Osteocyte (in vitro differentiated cells): Measurements from ENCODE around the gene KCTD12. TPM values are rescaled to one million over a fixed set of nuclear protein-coding genes. Genes with fewer than 3 reads are reported as not detected.

Experiments
- DNase-seq: peaks from one replicate; pipeline ENCODE4 v3.0.0; 2021; ENCODE audit warnings: mixed read lengths; ENCODE audit not compliant: unreplicated experiment; ENCODE audit errors: extremely low spot score
- H3K27ac Mint-ChIP-seq: one replicate; pipeline ENCODE4 v1.8.0; 2021; ENCODE audit warnings: mild to moderate bottlenecking, mixed read lengths; ENCODE audit not compliant: unreplicated experiment
- H3K27me3 Mint-ChIP-seq: one replicate; pipeline ENCODE4 v1.8.0; 2021; ENCODE audit warnings: mixed read lengths; ENCODE audit not compliant: unreplicated experiment
- H3K36me3 Mint-ChIP-seq: one replicate; pipeline ENCODE4 v1.8.0; 2021; ENCODE audit warnings: mixed read lengths; ENCODE audit not compliant: unreplicated experiment
- H3K4me1 Mint-ChIP-seq: one replicate; pipeline ENCODE4 v1.8.0; 2021; ENCODE audit warnings: mixed read lengths; ENCODE audit not compliant: unreplicated experiment
- H3K4me3 Mint-ChIP-seq: one replicate; pipeline ENCODE4 v1.8.0; 2021; ENCODE audit warnings: mild to moderate bottlenecking, moderate library complexity, mixed read lengths; ENCODE audit not compliant: unreplicated experiment
- H3K9me3 Mint-ChIP-seq: one replicate; pipeline ENCODE4 v1.8.0; 2021; ENCODE audit warnings: mixed read lengths; ENCODE audit not compliant: unreplicated experiment
- CTCF ChIP-seq: fragments of 200-600 bp; sonication (generic); IDR thresholded peaks from 2 replicates; pipeline ENCODE4 v1.5.0; 2021; ENCODE audit warnings: antibody characterized with exemption, mild to moderate bottlenecking, moderate library complexity
- total RNA-seq: library from RNA; stranded (reverse); gene quantifications from 2 replicates; pipeline ENCODE4 v1.2.1, GENCODE V29; 2021

The KCTD12 gene
- total RNA-seq, 1 donor from 2014 or later = 36.3 TPM

- Mint-ChIP-seq H3K4me3 (peak overlapping the region; percentile 83), H3K9me3 (no peaks in the 10 kb centered on the region), H3K27me3 (peaks cover 55% of the 10 kb centered on the region), H3K4me1 (peaks cover 20% of the 10 kb centered on the region), H3K27ac (no peak overlapping the region), H3K36me3 (peaks cover 3% of the 10 kb centered on the region)
- no peak for TF ChIP-seq CTCF
- no peak for DNase-seq
These were observed 915 bp upstream of the KCTD12 start for GRCh38 chr13:76887076-76887563.

- no peak for TF ChIP-seq CTCF
- no peaks in the 10 kb centered on the region for H3K9me3 Mint-ChIP-seq
- peaks cover 20% of the 10 kb centered on the region for H3K4me1 Mint-ChIP-seq
- no peak overlapping the region for H3K27ac Mint-ChIP-seq
- peaks cover 61% of the 10 kb centered on the region for H3K27me3 Mint-ChIP-seq
- no peak for DNase-seq
- peaks cover 3% of the 10 kb centered on the region for H3K36me3 Mint-ChIP-seq
- peak overlapping the region; percentile 69 for H3K4me3 Mint-ChIP-seq
These were observed 257 bp downstream of the KCTD12 start for GRCh38 chr13:76886005-76886291.

GRCh38 chr13:76885203-76886004 lies 801 bp downstream of the KCTD12 start:
- H3K9me3 Mint-ChIP-seq = no peaks in the 10 kb centered on the region
- peak overlapping the region; percentile 38 for H3K27ac Mint-ChIP-seq
- peak; percentile 52 for TF ChIP-seq CTCF
- H3K36me3 Mint-ChIP-seq = peaks cover 3% of the 10 kb centered on the region
- peaks cover 60% of the 10 kb centered on the region for H3K27me3 Mint-ChIP-seq
- peaks cover 20% of the 10 kb centered on the region for H3K4me1 Mint-ChIP-seq
- peak overlapping the region; percentile 75 for H3K4me3 Mint-ChIP-seq
- no peak for DNase-seq

GRCh38 chr13:76884907-76885202 lies 1.4 kb downstream of the KCTD12 start:
- H3K36me3 Mint-ChIP-seq = peaks cover 3% of the 10 kb centered on the region

More at GRCh38 chr13:76884907-76885202, 1.4 kb downstream of the KCTD12 start:
- DNase-seq = no peak
- H3K9me3 Mint-ChIP-seq = no peaks in the 10 kb centered on the region
- H3K27me3 Mint-ChIP-seq = peaks cover 55% of the 10 kb centered on the region
- peak overlapping the region; percentile 75 for H3K4me3 Mint-ChIP-seq
- TF ChIP-seq CTCF = no peak
- H3K27ac Mint-ChIP-seq = peak overlapping the region; percentile 38
- peaks cover 20% of the 10 kb centered on the region for H3K4me1 Mint-ChIP-seq
